ENCODE results near the gene ANKRD33B.

DNA sequence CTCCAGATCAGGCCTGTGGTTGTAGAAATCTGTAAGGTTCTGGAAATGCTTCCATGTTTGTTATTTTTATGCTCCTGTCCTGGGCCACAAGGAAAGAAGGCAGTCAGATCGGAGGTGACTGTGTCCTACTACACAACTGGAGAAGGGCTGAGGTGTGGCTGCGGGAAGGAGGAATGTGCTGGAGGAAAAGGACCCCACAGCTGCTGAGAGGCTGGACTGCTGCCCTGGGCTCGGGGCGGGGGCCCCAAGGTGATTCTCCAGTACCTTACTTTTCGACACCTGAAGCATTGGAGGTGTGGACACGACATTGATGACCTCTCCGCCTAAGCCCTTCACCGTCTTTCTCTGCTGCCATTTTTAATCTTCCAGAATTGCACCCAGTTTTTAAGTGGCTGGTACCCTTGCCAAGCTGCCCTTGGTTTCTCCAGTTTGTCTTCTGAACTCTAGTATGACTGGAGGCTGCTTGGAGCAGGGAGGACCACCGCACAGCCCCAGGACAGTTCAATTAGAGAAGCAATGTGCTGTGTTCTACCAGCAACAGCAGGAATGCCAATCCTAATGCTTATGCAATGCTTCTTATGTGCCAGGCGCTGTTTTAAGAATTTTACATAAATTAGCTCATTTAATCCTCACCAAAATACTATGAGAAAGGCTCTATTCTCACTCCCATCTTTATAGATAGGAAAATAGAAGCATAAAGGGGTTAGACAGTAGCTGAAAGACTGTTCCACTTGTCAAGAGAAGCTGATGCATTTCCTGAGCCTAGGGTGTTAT, 13.5 kb upstream of the ANKRD33B start:
- TF ChIP-seq, protein P1, sequence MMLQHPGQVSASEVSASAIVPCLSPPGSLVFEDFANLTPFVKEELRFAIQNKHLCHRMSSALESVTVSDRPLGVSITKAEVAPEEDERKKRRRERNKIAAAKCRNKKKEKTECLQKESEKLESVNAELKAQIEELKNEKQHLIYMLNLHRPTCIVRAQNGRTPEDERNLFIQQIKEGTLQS (IDR thresholded peaks at IDR 0.05; ENCODE audit: insufficient read depth, low read depth, low read length) = no peak
- no peak for TF ChIP-seq MAFK (IDR thresholded peaks at IDR 0.05; ENCODE audit: low read depth, low read length)
- no peak for TF ChIP-seq GTF2F1 (IDR thresholded peaks at IDR 0.05; ENCODE audit: borderline replicate concordance, low read depth, low read length)
- TF ChIP-seq EZH2 (IDR thresholded peaks at IDR 0.05; ENCODE audit: low read depth, low read length, severe bottlenecking) = no peak
